ENCODE data around the gene KCNK7. TPM values are rescaled to one million over a fixed set of nuclear protein-coding genes. Genes with fewer than 3 reads are reported as not detected.
A peak's percentile ranks its signal among the peaks of the same experiment; 100 is the strongest.

Gene KCNK7
- total RNA-seq, 2 experiments from 2014 or later: 4.9 to 5.0 TPM

DNA sequence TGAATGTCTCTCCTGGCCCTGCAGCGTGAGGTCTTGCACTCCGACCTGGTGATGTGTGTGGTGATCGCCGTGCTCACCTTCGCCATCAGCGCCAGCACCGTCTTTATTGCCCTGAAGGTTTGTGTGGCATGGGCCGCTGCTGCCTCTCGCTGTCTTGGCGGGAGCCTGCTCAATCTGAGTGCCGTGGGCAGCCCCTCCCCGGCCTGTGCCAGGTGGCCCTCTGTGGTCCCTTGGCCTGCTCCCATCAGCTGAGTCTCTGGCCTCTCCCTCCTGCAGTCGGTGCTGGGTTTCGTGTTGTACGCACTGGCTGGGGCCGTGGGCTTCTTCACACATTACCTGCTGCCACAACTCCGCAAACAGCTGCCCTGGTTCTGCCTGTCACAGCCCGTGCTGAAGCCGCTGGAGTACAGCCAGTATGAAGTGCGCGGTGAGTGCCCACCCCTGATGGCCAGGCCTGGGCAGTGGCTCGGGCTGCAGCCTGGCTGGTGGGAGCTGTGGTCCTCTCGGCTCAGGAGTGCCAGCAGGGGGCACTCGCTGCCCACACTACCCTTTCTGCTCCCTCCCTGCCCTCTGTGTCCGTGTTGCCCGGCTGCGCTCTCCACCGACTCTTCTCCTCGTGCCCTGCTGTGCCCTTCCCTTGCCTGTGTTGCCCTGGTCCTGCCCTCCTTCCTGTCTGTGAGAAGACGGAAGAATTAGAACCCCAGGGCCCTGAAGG, 30.2 kb upstream of the KCNK7 start:
- Histone ChIP-seq H3K27me3 (ENCODE audit: control insufficient read depth in 1 of 2, insufficient read depth in 2 of 2, low read length in 2 of 2) (no peaks in the 10 kb centered on the region), H3K9me3 (ENCODE audit: control insufficient read depth in 1 of 2, insufficient read depth in 1 of 2, low read length in 2 of 2) (no peaks in the 10 kb centered on the region), H3K4me3 (ENCODE audit: low read length) (no peak overlapping the region), H3K4me1 (ENCODE audit: insufficient read depth, low read length) (peaks cover 9% of the 10 kb centered on the region), H3K27ac (ENCODE audit: low read depth in 1 of 2, low read length in 2 of 2) (no peak overlapping the region), H3K36me3 (ENCODE audit: insufficient read depth, low read length) (peaks cover 93% of the 10 kb centered on the region)
- Mint-ChIP-seq H3K27me3 (no peaks in the 10 kb centered on the region), H3K36me3 (ENCODE audit: low read depth) (peaks cover 75% of the 10 kb centered on the region), H3K27ac (no peak overlapping the region), H3K4me3 (no peak overlapping the region), H3K4me1 (ENCODE audit: low read depth) (peaks cover 13% of the 10 kb centered on the region), H3K9me3 (no peaks in the 10 kb centered on the region)
- CTCF ChIA-PET: interaction anchor here (0.9 to 2.1 kb wide), 9 partner anchors 9 to 135 kb away, joined by 3 to 11 read pairs (median 9); partner anchors contain the start of genes KAT5, PCNX3, RELA and SIPA1
- intact Hi-C loops (cut with DNase I, micrococcal nuclease): loop anchor here (1.0 to 10.0 kb wide), 6 partner anchors 82 to 363 kb away; no protein-coding TSS in a partner anchor
- TF ChIP-seq, protein P1, sequence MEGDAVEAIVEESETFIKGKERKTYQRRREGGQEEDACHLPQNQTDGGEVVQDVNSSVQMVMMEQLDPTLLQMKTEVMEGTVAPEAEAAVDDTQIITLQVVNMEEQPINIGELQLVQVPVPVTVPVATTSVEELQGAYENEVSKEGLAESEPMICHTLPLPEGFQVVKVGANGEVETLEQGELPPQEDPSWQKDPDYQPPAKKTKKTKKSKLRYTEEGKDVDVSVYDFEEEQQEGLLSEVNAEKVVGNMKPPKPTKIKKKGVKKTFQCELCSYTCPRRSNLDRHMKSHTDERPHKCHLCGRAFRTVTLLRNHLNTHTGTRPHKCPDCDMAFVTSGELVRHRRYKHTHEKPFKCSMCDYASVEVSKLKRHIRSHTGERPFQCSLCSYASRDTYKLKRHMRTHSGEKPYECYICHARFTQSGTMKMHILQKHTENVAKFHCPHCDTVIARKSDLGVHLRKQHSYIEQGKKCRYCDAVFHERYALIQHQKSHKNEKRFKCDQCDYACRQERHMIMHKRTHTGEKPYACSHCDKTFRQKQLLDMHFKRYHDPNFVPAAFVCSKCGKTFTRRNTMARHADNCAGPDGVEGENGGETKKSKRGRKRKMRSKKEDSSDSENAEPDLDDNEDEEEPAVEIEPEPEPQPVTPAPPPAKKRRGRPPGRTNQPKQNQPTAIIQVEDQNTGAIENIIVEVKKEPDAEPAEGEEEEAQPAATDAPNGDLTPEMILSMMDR (IDR thresholded peaks at IDR 0.05): peak; percentile 79
- DNase-seq: peak; percentile 42 to 83 (median 54)
- POLR2A ChIA-PET: interaction anchor here (1.2 to 1.9 kb wide), 7 partner anchors 9 to 86 kb away, joined by 3 to 9 read pairs (median 4); partner anchors contain the start of genes KAT5, PCNX3 and SIPA1
- ATAC-seq (ENCODE audit: poor library complexity): peak; percentile 84

DNA sequence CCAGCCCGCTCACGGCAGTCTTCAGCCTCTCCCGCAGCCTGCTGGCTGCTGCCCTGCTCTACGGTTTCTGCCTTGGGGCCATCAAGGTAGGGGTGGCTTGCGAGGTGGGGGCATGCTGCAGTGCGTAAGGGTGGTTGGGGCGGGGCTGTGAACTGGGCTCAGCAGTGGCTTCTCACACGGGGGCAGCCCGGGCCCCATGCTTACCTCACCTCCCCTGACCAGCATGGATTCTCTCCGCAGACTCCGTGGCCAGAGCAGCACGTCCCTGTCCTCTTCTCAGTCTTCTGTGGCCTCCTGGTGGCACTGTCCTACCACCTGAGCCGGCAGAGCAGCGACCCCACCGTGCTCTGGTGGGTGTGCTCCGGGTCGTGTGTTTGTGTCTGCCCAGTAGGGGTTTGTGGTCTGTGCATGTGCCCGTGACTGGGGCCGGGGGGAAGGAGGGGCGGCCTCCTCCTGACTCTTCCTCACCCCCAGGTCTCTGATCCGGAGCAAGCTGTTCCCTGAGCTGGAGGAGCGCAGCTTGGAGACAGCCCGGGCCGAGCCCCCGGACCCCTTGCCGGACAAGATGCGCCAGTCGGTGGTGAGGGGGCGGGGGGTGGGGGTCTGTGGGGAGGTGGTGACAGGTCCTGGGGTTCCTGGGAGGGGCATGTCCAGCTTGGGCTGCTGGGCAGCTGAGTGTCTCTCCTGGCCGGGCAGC, 29.5 kb upstream of the KCNK7 start:
- Histone ChIP-seq H3K27me3 (ENCODE audit: control insufficient read depth in 1 of 2, insufficient read depth in 2 of 2, low read length in 2 of 2) (no peaks in the 10 kb centered on the region), H3K36me3 (ENCODE audit: insufficient read depth, low read length) (peaks cover 93% of the 10 kb centered on the region), H3K9me3 (ENCODE audit: control insufficient read depth in 1 of 2, insufficient read depth in 1 of 2, low read length in 2 of 2) (no peaks in the 10 kb centered on the region), H3K4me1 (ENCODE audit: insufficient read depth, low read length) (peaks cover 12% of the 10 kb centered on the region), H3K27ac (ENCODE audit: low read depth in 1 of 2, low read length in 2 of 2) (no peak overlapping the region), H3K4me3 (ENCODE audit: low read length) (no peak overlapping the region)
- TF ChIP-seq, protein P1 (IDR thresholded peaks at IDR 0.05): no peak
- Mint-ChIP-seq H3K4me3 (no peak overlapping the region), H3K9me3 (no peaks in the 10 kb centered on the region), H3K27me3 (no peaks in the 10 kb centered on the region), H3K36me3 (ENCODE audit: low read depth) (peaks cover 71% of the 10 kb centered on the region), H3K4me1 (ENCODE audit: low read depth) (peaks cover 13% of the 10 kb centered on the region), H3K27ac (no peak overlapping the region)
- DNase-seq (no peak), ATAC-seq (ENCODE audit: poor library complexity) (no peak)
- ChIA-PET CTCF (interaction anchor here (1.0 to 2.1 kb wide), 7 partner anchors 9 to 87 kb away, joined by 5 to 11 read pairs (median 9); partner anchors contain the start of genes KAT5, PCNX3, RELA and SIPA1), POLR2A (interaction anchor here (1.2 to 1.9 kb wide), 6 partner anchors 8 to 86 kb away, joined by 3 to 9 read pairs (median 6); partner anchors contain the start of genes KAT5 and PCNX3)
- intact Hi-C loops (cut with DNase I, micrococcal nuclease): loop anchor here in 1 of 2 experiments (5.0 to 10.0 kb wide), 2 partner anchors 82 to 360 kb away; no protein-coding TSS in a partner anchor

DNA sequence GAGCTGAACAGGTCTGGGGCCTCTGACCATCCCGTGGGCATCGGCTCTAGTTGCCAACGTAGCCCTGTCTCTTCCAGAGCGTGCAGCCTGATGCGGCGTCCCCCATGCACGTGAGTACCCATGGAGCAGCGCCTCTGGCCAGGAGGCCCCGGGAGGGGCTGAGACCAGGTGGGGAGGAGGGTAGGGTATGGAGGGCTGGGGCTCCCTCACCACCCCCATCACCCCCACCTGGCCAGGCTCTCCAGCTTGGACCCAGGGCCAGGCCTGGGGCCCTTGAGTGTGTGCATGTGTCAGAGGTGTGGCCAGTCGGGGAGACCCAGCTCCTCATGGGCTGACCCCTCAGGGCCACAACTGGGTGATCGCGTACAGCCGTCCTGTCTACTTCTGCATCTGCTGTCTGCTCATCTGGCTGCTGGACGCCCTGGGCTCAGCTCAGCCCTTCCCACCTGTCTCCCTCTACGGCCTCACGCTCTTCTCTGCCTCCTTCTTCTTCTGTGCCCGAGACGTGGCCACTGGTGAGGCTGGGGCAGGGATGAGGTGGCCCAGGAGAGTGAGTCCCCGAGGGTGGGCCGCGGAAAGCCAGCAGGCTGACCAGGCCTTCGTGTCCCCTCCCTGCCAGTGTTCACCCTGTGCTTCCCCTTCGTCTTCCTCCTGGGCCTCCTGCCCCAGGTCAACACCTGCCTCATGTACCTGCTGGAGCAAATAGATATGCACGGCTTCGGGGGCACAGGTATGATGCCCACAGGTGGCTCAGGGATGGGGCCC, 28.4 kb upstream of the KCNK7 start:
- ChIA-PET POLR2A (no interaction called here), CTCF (interaction anchor here (1.4 kb wide), 2 partner anchors 9 to 15 kb away, joined by 3 read pairs; no protein-coding TSS in a partner anchor)
- H3K27ac ChIP-seq (ENCODE audit: low read depth in 1 of 2, low read length in 2 of 2): no peak overlapping the region
- no peak overlapping the region for H3K4me3 ChIP-seq (ENCODE audit: low read length)
- intact Hi-C loops (cut with DNase I, micrococcal nuclease): loop anchor here in 1 of 2 experiments (10.0 kb wide), 1 partner anchor 361 kb away; no protein-coding TSS in a partner anchor
- H3K27ac Mint-ChIP-seq: no peak overlapping the region
- peaks cover 70% of the 10 kb centered on the region for H3K36me3 Mint-ChIP-seq (ENCODE audit: low read depth)
- H3K27me3 Mint-ChIP-seq: no peaks in the 10 kb centered on the region
- H3K4me3 Mint-ChIP-seq: no peak overlapping the region
- TF ChIP-seq, protein P1 (IDR thresholded peaks at IDR 0.05): no peak
- H3K27me3 ChIP-seq (ENCODE audit: control insufficient read depth in 1 of 2, insufficient read depth in 2 of 2, low read length in 2 of 2): no peaks in the 10 kb centered on the region
- no peaks in the 10 kb centered on the region for H3K9me3 Mint-ChIP-seq
- no peaks in the 10 kb centered on the region for H3K9me3 ChIP-seq (ENCODE audit: control insufficient read depth in 1 of 2, insufficient read depth in 1 of 2, low read length in 2 of 2)
- DNase-seq (no peak), ATAC-seq (ENCODE audit: poor library complexity) (no peak)
- H3K4me1 Mint-ChIP-seq (ENCODE audit: low read depth): peaks cover 14% of the 10 kb centered on the region
- H3K4me1 ChIP-seq (ENCODE audit: insufficient read depth, low read length): peaks cover 13% of the 10 kb centered on the region
- peaks cover 93% of the 10 kb centered on the region for H3K36me3 ChIP-seq (ENCODE audit: insufficient read depth, low read length)
